Heart right ventricle (tissue), 16 donors: ENCODE results near the gene SLC25A21. TPM values are rescaled to one million over a fixed set of nuclear protein-coding genes. Genes with fewer than 3 reads are reported as not detected.
A peak's percentile ranks its signal among the peaks of the same experiment; 100 is the strongest.

ENCODE experiments used
- ATAC-seq, 8 donors: fragments of 200-7000 bp; cut with Tn5 transposase; one replicate each; pipeline ENCODE4 v1.9.1; 2020; ENCODE audit warnings: mild to moderate bottlenecking in 8 of 8, moderate library complexity in 8 of 8, moderate number of reproducible peaks in 1 of 8
- DNase-seq, 2 donors: peaks; one replicate each; pipeline ENCODE4 v3.0.0-alpha.2; 2020
- H3K27ac ChIP-seq, 10 donors: fragments of 200-600 bp; sonication (generic) in 2 of 10; one replicate each; pipeline versions ENCODE4 v1.5.0 to v1.8.0; 2020 to 2022; ENCODE audit warnings: mild to moderate bottlenecking in 3 of 10
- H3K27me3 ChIP-seq, 7 donors: fragments of 200-600 bp; one replicate each; pipeline ENCODE4 v1.8.0; 2021 to 2022; ENCODE audit warnings: mild to moderate bottlenecking in 2 of 7
- H3K36me3 ChIP-seq, 9 donors: fragments of 200-600 bp; sonication (generic) in 1 of 9; one replicate each; pipeline versions ENCODE4 v1.5.0 to v1.8.0; 2020 to 2022; ENCODE audit warnings: mild to moderate bottlenecking in 2 of 9
- H3K4me1 ChIP-seq, 9 donors: fragments of 200-600 bp; sonication (generic) in 1 of 9; one replicate each; pipeline versions ENCODE4 v1.5.0 to v1.8.0; 2020 to 2022; ENCODE audit warnings: mild to moderate bottlenecking in 4 of 9
- H3K4me3 ChIP-seq, 10 donors: fragments of 200-600 bp; sonication (generic) in 2 of 10; one replicate each; pipeline versions ENCODE4 v1.5.0 to v1.8.0; 2020 to 2022; ENCODE audit warnings: mild to moderate bottlenecking in 7 of 10, moderate library complexity in 2 of 10
- H3K9me3 ChIP-seq, 11 donors: fragments of 200-600 bp in 10 of 11; sonication (generic) in 2 of 11; one replicate each; pipeline versions ENCODE4 v1.5.0 to v1.8.0; 2013 to 2022; ENCODE audit warnings: mild to moderate bottlenecking in 2 of 11, control low read depth in 1 of 11, moderate library complexity in 1 of 11
- WGBS, 2 donors: extraction: QIAGEN DNeasy Blood & Tissue Kit; methylation state at CpG; one replicate each; pipeline ENCODE4 v1.1.7; 2013; ENCODE audit warnings: inconsistent platforms in 1 of 2; 5-methylcytosine and 5-hydroxymethylcytosine counted together
- intact Hi-C, 10 donors: fragments of 100-400 bp; cut with DNase I; formaldehyde crosslinking; loops; one replicate each; pipeline versions ENCODE4 v1.11.1 to v1.14.2; 2022
- polyA plus RNA-seq, 2 donors: library from polyadenylated mRNA; stranded (reverse); fragments of 200-250 nt; gene quantifications; one replicate each; pipeline ENCODE4 v1.2.3, GENCODE V29; 2013
- total RNA-seq, 10 donors: library from RNA; stranded (reverse); fragmentation: NEBNext Ultra II Directional in 3 of 10; extraction: Animal tissue kit (Norgen Biotek cat#: 25700) in 3 of 10; gene quantifications; one replicate each; pipeline versions ENCODE4 v1.2.1 to v1.2.4, GENCODE V29; 2021 to 2023
- TF ChIP-seq, protein P1 (sequence below), 9 donors: fragments of 200-600 bp; sonication (generic) in 2 of 9; IDR thresholded peaks; one replicate each; pipeline versions ENCODE4 v1.5.0 to v1.8.0; 2021 to 2022; ENCODE audit warnings: antibody characterized with exemption in 9 of 9, mild to moderate bottlenecking in 5 of 9, moderate library complexity in 1 of 9
- donor health status: Arrhythmogenic right ventricular cardiomyopathy.
- donor health status: ischemic (EF 13 %, LVEDD 7.1; RV severe dilation, severe dysfunction).
- donor health status: healthy with polysubstance abuse.
- donor health status: DM: no; HTN: yes; CAD: no.
- donor health status: DM: no; HTN: no; CAD: no.
- donor health status: ischemic (EF 25% LVEDD 6.9; RV normal size, moderate dysfunction).
- donor health status: ischemic (EF 25% LVEDD 5.7; RV mildly dilated, moderate dysfunction).
- donor health status: healthy.
- donor health status: DM: yes; HTN: yes; CAD: no.
- donor health status: Ischemic cardiomyopathy.
- donor health status: ischemic (EF 35%, LVEDD 5.7; RV mildly dilated, moderate dysfunction).
- donor health status: nonischemic (EF 11% LVEDD 7.7; RV severe dilation, severe dysfunction).
- donor health status: DM: yes; HTN: yes; CAD: no.
- donor health status: PGD.
- donor health status: ischemic (EF 29% LVEDD 5.4; RV normal size, mild dysfunction).
- donor health status: nonischemic (EF 23%, LVEDD 6.1; RV moderate dilation, normal function).

SLC25A21 gene
- total and polyA plus RNA-seq, 12 donors, result 0.08 to 1.3 (median 0.34) TPM

DNA sequence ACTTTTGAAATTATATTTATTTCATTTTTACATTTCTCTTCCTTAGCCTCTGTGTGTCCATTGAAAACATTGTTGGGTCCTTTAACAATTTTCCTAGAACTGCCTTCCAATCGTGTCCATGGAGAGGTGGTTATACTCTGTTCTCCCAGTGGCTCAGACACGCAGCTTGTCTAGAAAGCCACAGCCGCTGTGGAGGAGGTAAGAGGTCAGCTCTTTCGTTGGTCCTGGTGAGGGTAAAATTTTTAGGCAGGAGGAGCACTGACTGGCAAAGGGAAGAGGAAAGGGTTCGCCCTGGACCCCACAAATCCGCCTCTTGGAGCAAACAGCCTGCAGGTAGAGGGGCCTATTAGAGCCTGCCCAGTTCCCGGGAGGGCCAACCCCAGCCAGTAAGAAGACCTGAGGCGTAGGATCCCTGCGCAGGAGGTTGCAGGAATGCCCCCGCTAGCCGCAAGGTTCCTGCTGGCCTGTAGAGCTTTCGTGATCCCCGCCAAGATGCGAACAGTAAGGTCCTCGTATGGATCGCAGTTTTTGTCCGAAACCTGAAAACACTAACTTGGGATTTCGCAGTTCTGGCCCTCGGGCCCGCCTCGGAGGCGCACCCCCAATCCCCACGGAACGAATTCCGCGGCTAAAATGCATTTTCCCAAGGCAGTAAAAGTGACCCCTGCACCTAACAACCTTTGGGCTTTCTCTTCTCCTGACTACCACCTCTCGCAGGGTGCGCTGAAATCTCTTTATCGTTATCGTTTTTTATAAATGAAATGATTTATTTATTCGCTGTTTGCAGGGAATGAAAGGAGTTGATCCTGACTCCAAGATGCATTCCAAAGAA, 518.2 kb downstream of the SLC25A21 start:
- peaks cover 58 to 100% (median 100%) of the 10 kb centered on the region in 7 donors for H3K27me3 ChIP-seq

DNA sequence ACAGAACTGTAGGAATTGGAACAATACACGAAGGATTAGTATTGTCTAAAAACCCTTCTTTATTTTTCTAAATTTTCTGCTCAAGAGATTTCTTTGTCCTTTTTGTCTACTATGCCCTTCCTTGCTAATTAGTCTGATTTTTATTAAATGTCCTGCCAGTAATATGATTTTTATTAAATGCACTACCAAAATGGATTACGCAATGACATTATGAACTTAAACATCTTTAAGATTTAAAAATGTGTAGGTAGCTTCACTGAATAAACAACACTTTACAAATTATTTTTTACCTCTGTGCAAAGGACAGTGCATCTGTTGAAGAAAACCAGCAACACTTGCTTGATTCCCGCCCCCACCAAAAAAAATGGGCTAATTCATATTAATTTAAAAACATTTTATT, 519.0 kb downstream of the SLC25A21 start:
- WGBS, 2 donors, result 24 to 26% methylated on average over 3 of the region's 3 CpGs
- Histone ChIP-seq H3K4me3 (peak overlapping the region in 1 of 10 donors; percentile 1), H3K27ac (no peak overlapping the region)

More for the DNA sequence above, 518.2 kb downstream of the SLC25A21 start:
- H3K27ac ChIP-seq, result no peak overlapping the region
- DNase-seq, result no peak
- H3K9me3 ChIP-seq, result no peaks in the 10 kb centered on the region
- ATAC-seq, result no peak
- peaks cover 0 to 42% (median 26%) of the 10 kb centered on the region in 9 donors for H3K4me1 ChIP-seq
- WGBS, 2 donors, result 3 to 5% methylated on average over 31 of the region's 31 CpGs
- H3K36me3 ChIP-seq, result no peaks in the 10 kb centered on the region
- intact Hi-C loops, result loop anchor here in 1 of 10 donors (10.0 kb wide), 1 partner anchor 501 kb away; no protein-coding TSS in a partner anchor
- H3K4me3 ChIP-seq, result peak overlapping the region in 1 of 10 donors; percentile 1
- TF ChIP-seq, protein P1, sequence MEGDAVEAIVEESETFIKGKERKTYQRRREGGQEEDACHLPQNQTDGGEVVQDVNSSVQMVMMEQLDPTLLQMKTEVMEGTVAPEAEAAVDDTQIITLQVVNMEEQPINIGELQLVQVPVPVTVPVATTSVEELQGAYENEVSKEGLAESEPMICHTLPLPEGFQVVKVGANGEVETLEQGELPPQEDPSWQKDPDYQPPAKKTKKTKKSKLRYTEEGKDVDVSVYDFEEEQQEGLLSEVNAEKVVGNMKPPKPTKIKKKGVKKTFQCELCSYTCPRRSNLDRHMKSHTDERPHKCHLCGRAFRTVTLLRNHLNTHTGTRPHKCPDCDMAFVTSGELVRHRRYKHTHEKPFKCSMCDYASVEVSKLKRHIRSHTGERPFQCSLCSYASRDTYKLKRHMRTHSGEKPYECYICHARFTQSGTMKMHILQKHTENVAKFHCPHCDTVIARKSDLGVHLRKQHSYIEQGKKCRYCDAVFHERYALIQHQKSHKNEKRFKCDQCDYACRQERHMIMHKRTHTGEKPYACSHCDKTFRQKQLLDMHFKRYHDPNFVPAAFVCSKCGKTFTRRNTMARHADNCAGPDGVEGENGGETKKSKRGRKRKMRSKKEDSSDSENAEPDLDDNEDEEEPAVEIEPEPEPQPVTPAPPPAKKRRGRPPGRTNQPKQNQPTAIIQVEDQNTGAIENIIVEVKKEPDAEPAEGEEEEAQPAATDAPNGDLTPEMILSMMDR (IDR thresholded peaks at IDR 0.05), result no peak

DNA sequence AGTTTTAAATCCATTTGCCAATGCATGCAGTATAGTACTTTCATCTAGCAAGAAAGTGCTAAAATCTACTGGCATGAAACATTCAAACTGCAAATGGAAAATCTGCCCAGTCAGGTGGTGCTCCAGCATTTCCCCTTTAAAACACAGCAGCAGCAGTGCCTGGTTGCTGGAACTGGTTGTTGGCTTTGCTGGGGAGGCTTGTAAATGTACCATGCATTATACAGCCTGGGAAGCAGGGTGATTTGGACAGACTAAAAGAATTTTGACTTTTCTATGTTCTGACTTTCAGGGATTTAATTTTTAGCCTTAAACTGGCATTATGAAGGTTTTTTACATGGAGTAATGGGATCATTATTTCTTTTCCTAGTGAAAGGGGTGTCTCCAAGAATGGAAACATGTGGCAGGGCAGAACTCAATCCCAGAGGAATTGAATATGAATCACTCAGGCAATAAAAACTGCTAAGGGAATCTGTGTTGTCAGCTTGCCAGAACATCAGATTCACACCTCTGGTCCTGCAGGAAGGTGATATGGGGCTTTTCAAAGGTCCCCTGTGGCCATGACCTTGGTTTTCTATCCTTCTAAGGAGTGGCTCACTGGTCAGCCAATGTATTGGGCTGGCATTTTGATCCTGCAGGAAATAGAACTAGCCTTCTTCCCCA, 519.7 kb downstream of the SLC25A21 start:
- no peak overlapping the region for H3K4me3 ChIP-seq
- H3K27me3 ChIP-seq, result peaks cover 59 to 100% (median 100%) of the 10 kb centered on the region in 7 donors
- peaks cover 2 to 37% (median 28%) of the 10 kb centered on the region in 9 donors for H3K4me1 ChIP-seq
- no peak for DNase-seq
- no peaks in the 10 kb centered on the region for H3K9me3 ChIP-seq
- ATAC-seq, result no peak
- no peak overlapping the region for H3K27ac ChIP-seq
- no peaks in the 10 kb centered on the region for H3K36me3 ChIP-seq
- intact Hi-C loops, result loop anchor here in 1 of 10 donors (10.0 kb wide), 1 partner anchor 502 kb away; no protein-coding TSS in a partner anchor
- TF ChIP-seq, protein P1 (IDR thresholded peaks at IDR 0.05), result no peak

More for the DNA sequence above, 519.0 kb downstream of the SLC25A21 start:
- peaks cover 57 to 100% (median 100%) of the 10 kb centered on the region in 7 donors for H3K27me3 ChIP-seq
- H3K36me3 ChIP-seq, result no peaks in the 10 kb centered on the region
- DNase-seq (no peak), ATAC-seq (no peak)
- TF ChIP-seq, protein P1 (IDR thresholded peaks at IDR 0.05), result no peak
- peaks cover 0 to 37% (median 25%) of the 10 kb centered on the region in 9 donors for H3K4me1 ChIP-seq
- H3K9me3 ChIP-seq, result no peaks in the 10 kb centered on the region
- intact Hi-C loops, result loop anchor here in 1 of 10 donors (10.0 kb wide), 1 partner anchor 501 kb away; no protein-coding TSS in a partner anchor
